Measurements from ENCODE around the gene OVCA2. TPM values are rescaled to one million over a fixed set of nuclear protein-coding genes. Genes with fewer than 3 reads are reported as not detected.

The OVCA2 gene
- total RNA-seq, 1 donor from 2014 or later = 32.7 TPM

DNA sequence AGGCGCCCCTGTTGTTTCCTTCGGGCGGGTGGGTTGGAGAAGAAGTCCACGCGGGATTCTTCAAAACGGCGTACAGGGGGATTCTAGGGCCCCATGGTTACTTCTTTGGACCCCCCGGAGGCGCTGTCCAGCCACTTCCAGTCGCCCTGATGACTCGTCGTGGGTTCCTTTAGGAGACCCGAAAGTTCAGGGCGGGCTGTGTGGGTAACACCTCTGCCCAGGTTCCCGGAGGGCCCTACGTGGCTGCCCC is 12.4 kb downstream of the OVCA2 start:
- peaks cover 21% of the 10 kb centered on the region for H3K27me3 Mint-ChIP-seq (ENCODE audit: unreplicated experiment)
- no peak for DNase-seq (ENCODE audit: low spot score)
- peaks cover 6% of the 10 kb centered on the region for H3K36me3 Mint-ChIP-seq (ENCODE audit: low read depth, unreplicated experiment)
- H3K9me3 Mint-ChIP-seq (ENCODE audit: unreplicated experiment) = no peaks in the 10 kb centered on the region
- no peak overlapping the region for H3K4me3 Mint-ChIP-seq (ENCODE audit: unreplicated experiment)
- TF ChIP-seq CTCF (IDR thresholded peaks at IDR 0.05; ENCODE audit: unreplicated experiment) = no peak
- H3K4me1 Mint-ChIP-seq (ENCODE audit: unreplicated experiment) = peaks cover 9% of the 10 kb centered on the region
- H3K27ac Mint-ChIP-seq (ENCODE audit: unreplicated experiment) = no peak overlapping the region

DNA sequence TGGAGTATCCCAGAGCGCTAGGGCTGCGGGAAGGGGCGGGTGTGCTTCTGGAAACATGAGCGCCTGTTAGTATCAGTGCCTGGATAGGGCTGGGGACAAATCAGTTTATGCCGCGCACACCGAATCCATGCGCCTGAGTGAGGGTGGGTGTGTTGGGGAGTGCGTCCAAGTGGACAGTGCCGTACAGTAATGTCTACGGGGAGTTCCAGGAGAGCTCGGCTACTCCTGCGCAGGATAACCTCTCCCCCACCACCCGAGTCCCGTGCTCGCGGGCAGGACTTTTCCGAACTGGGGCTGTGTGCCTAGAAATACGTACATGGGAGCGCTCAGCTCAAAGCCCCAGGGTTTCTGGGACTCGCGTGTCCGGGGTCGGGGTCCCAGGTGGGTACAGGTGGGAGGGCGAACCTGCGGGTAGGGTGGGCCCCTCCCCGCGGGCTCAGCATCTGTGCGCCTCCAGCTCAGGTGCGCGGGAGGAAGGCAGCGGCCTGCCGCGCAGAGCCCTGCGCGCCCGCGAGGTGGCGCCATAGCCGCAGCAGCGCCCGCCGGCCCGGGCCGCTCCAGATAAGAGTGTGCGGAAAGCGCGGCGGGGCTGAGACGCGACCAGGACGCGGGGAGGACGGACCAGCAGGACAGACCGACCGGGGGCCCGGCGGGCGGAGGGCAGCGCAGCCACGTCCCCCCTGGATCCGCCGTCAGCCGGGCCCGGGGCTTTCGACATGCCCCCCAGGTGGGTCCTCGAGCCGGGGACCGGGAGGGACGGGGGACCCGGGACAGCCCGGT is 12.9 kb downstream of the OVCA2 start, which contains the start of gene HIC1:
Gene HIC1, plus strand, starts transcription at position 592 of the 780 bp plus-strand sequence. CDS start 1,588 bp downstream, outside the sequence.
- DNase-seq (ENCODE audit: low spot score) = peak; percentile 85
- Mint-ChIP-seq H3K4me3 (ENCODE audit: unreplicated experiment) (no peak within 1 kb of the TSS), H3K36me3 (ENCODE audit: low read depth, unreplicated experiment) (peaks cover 4% of the 10 kb centered on the region), H3K4me1 (ENCODE audit: unreplicated experiment) (peaks cover 9% of the 10 kb centered on the region), H3K27me3 (ENCODE audit: unreplicated experiment) (peaks cover 20% of the 10 kb centered on the region), H3K27ac (ENCODE audit: unreplicated experiment) (no peak within 1 kb of the TSS), H3K9me3 (ENCODE audit: unreplicated experiment) (no peaks in the 10 kb centered on the region)
- peak; percentile 95 for TF ChIP-seq CTCF (IDR thresholded peaks at IDR 0.05; ENCODE audit: unreplicated experiment)

- Mint-ChIP-seq H3K4me1 (ENCODE audit: unreplicated experiment) (peaks cover 15% of the 10 kb centered on the region), H3K9me3 (ENCODE audit: unreplicated experiment) (no peaks in the 10 kb centered on the region), H3K27me3 (ENCODE audit: unreplicated experiment) (peaks cover 21% of the 10 kb centered on the region), H3K36me3 (ENCODE audit: low read depth, unreplicated experiment) (peaks cover 5% of the 10 kb centered on the region), H3K27ac (ENCODE audit: unreplicated experiment) (no peak overlapping the region), H3K4me3 (ENCODE audit: unreplicated experiment) (no peak overlapping the region)
- TF ChIP-seq CTCF (IDR thresholded peaks at IDR 0.05; ENCODE audit: unreplicated experiment) = no peak
- peak; percentile 28 for DNase-seq (ENCODE audit: low spot score)
Measured at GRCh38 chr17:2055292-2056205, 13.7 kb downstream of the OVCA2 start.

- H3K4me1 Mint-ChIP-seq (ENCODE audit: unreplicated experiment) = peaks cover 18% of the 10 kb centered on the region
- no peak overlapping the region for H3K4me3 Mint-ChIP-seq (ENCODE audit: unreplicated experiment)
- no peak overlapping the region for H3K27ac Mint-ChIP-seq (ENCODE audit: unreplicated experiment)
- no peaks in the 10 kb centered on the region for H3K9me3 Mint-ChIP-seq (ENCODE audit: unreplicated experiment)
- peaks cover 24% of the 10 kb centered on the region for H3K27me3 Mint-ChIP-seq (ENCODE audit: unreplicated experiment)
- no peak for TF ChIP-seq CTCF (IDR thresholded peaks at IDR 0.05; ENCODE audit: unreplicated experiment)
- peak; percentile 28 for DNase-seq (ENCODE audit: low spot score)
- peaks cover 9% of the 10 kb centered on the region for H3K36me3 Mint-ChIP-seq (ENCODE audit: low read depth, unreplicated experiment)
Measured at GRCh38 chr17:2056206-2057174, 14.7 kb downstream of the OVCA2 start.
